CD4-positive, CD25-positive, alpha-beta regulatory T cell (primary cell): ENCODE measurements around the gene PCDHA6. TPM values are rescaled to one million over a fixed set of nuclear protein-coding genes. Genes with fewer than 3 reads are reported as not detected.

Source experiments
- ATAC-seq, 2 donors: fragments of 150-1000 bp; cut with Tn5 transposase; one replicate each; pipeline ENCODE4 v1.10.0; 2021; ENCODE audit warnings: low read depth in 2 of 2, moderate number of reproducible peaks in 2 of 2, moderate library complexity in 1 of 2
- DNase-seq, 3 donors: peaks; one replicate each; pipeline versions ENCODE4 v3.0.0 to v3.0.0-alpha.2; 2012 to 2022; ENCODE audit warnings: mixed read lengths in 1 of 3
- H3K27ac ChIP-seq: one replicate; pipeline ENCODE4 v1.7.0; 2013; ENCODE audit warnings: mild to moderate bottlenecking, low read length; ENCODE audit not compliant: insufficient read depth, poor library complexity, severe bottlenecking
- H3K27me3 ChIP-seq: one replicate; pipeline ENCODE4 v1.7.0; 2013; ENCODE audit warnings: low read length; ENCODE audit not compliant: control insufficient read depth, insufficient read depth
- H3K36me3 ChIP-seq: one replicate; pipeline ENCODE4 v1.7.0; 2013; ENCODE audit warnings: mild to moderate bottlenecking, low read length, moderate library complexity; ENCODE audit not compliant: control insufficient read depth, insufficient read depth
- H3K4me1 ChIP-seq: 2 replicates; pipeline ENCODE4 v1.7.0; 2013; ENCODE audit warnings: mild to moderate bottlenecking, low read length; ENCODE audit not compliant: insufficient read depth, control insufficient read depth, poor library complexity, severe bottlenecking
- H3K4me3 ChIP-seq: one replicate; pipeline ENCODE4 v1.7.0; 2013; ENCODE audit warnings: low read depth, mild to moderate bottlenecking, low read length, moderate library complexity
- H3K9me3 ChIP-seq, 2 experiments: 1 replicate in 1 of 2; 2 replicates in 1 of 2; pipeline ENCODE4 v1.7.0; 2013; ENCODE audit warnings: low read length in 2 of 2, mild to moderate bottlenecking in 1 of 2, moderate library complexity in 1 of 2; ENCODE audit not compliant: control insufficient read depth in 2 of 2
- H3K27ac Mint-ChIP-seq, 3 donors: one replicate each; pipeline ENCODE4 v1.8.0; 2020 to 2022; ENCODE audit warnings: mild to moderate bottlenecking in 3 of 3, mixed read lengths in 3 of 3, moderate library complexity in 2 of 3
- H3K27me3 Mint-ChIP-seq: one replicate; pipeline ENCODE4 v1.8.0; 2022; ENCODE audit warnings: mild to moderate bottlenecking, mixed read lengths
- H3K36me3 Mint-ChIP-seq: one replicate; pipeline ENCODE4 v1.8.0; 2020; ENCODE audit warnings: mixed read lengths
- H3K4me1 Mint-ChIP-seq, 4 donors: one replicate each; pipeline ENCODE4 v1.8.0; 2020 to 2022; ENCODE audit warnings: mixed read lengths in 4 of 4, mild to moderate bottlenecking in 1 of 4
- H3K4me3 Mint-ChIP-seq, 4 donors: one replicate each; pipeline ENCODE4 v1.8.0; 2020 to 2022; ENCODE audit warnings: mild to moderate bottlenecking in 4 of 4, mixed read lengths in 4 of 4, moderate library complexity in 3 of 4
- H3K9me3 Mint-ChIP-seq, 7 donors: one replicate each; pipeline ENCODE4 v1.8.0; 2020 to 2022; ENCODE audit warnings: mixed read lengths in 7 of 7, mild to moderate bottlenecking in 3 of 7, moderate library complexity in 2 of 7
- polyA plus RNA-seq, 4 donors: library from polyadenylated mRNA; unstranded; fragments of 300-500 nt; fragmentation: Illumina TruSeq; gene quantifications; one replicate each; pipeline ENCODE4 v1.2.3, GENCODE V29; 2021
- total RNA-seq: library from RNA; stranded (reverse); gene quantifications from one replicate; pipeline ENCODE4 v1.2.3, GENCODE V29; 2022

PCDHA6 gene
- total and polyA plus RNA-seq, 5 donors from 2014 or later = not detected

GRCh38 chr5:140857177-140857986 lies 29.6 kb downstream of the PCDHA6 start:
- no peak overlapping the region for H3K4me3 Mint-ChIP-seq
- H3K27me3 Mint-ChIP-seq = no peaks in the 10 kb centered on the region
- no peaks in the 10 kb centered on the region for H3K36me3 Mint-ChIP-seq
- H3K4me1 Mint-ChIP-seq = no peaks in the 10 kb centered on the region
- ATAC-seq (no peak), DNase-seq (no peak)
- Histone ChIP-seq H3K4me3 (no peak overlapping the region), H3K36me3 (no peaks in the 10 kb centered on the region), H3K27ac (no peak overlapping the region), H3K4me1 (no peaks in the 10 kb centered on the region), H3K9me3 (peaks cover 11% of the 10 kb centered on the region in 2 experiments), H3K27me3 (no peaks in the 10 kb centered on the region)
- H3K9me3 Mint-ChIP-seq = peaks cover 3 to 33% (median 6%) of the 10 kb centered on the region in 7 donors
- no peak overlapping the region for H3K27ac Mint-ChIP-seq

GRCh38 chr5:140857987-140858240 lies 30.2 kb downstream of the PCDHA6 start:
- H3K27me3 ChIP-seq = no peaks in the 10 kb centered on the region
- Mint-ChIP-seq H3K36me3 (no peaks in the 10 kb centered on the region), H3K4me1 (no peaks in the 10 kb centered on the region), H3K9me3 (peaks cover 3 to 33% (median 6%) of the 10 kb centered on the region in 7 donors), H3K27ac (no peak overlapping the region), H3K4me3 (no peak overlapping the region), H3K27me3 (no peaks in the 10 kb centered on the region)
- H3K27ac ChIP-seq = no peak overlapping the region
- H3K4me3 ChIP-seq = no peak overlapping the region
- H3K36me3 ChIP-seq = no peaks in the 10 kb centered on the region
- ATAC-seq (no peak), DNase-seq (no peak)
- peaks cover 11% of the 10 kb centered on the region in 2 experiments for H3K9me3 ChIP-seq
- no peaks in the 10 kb centered on the region for H3K4me1 ChIP-seq

GRCh38 chr5:140862441-140863295 lies 34.9 kb downstream of the PCDHA6 start:
- Mint-ChIP-seq H3K4me1 (no peaks in the 10 kb centered on the region), H3K36me3 (no peaks in the 10 kb centered on the region), H3K4me3 (no peak overlapping the region), H3K27me3 (no peaks in the 10 kb centered on the region), H3K9me3 (peaks cover 0 to 15% (median 6%) of the 10 kb centered on the region in 7 donors), H3K27ac (no peak overlapping the region)
- H3K4me1 ChIP-seq = no peaks in the 10 kb centered on the region
- peaks cover 0 to 4% of the 10 kb centered on the region in 2 experiments for H3K9me3 ChIP-seq
- no peaks in the 10 kb centered on the region for H3K36me3 ChIP-seq
- no peak overlapping the region for H3K27ac ChIP-seq
- H3K27me3 ChIP-seq = no peaks in the 10 kb centered on the region
- DNase-seq (no peak), ATAC-seq (no peak)
- no peak overlapping the region for H3K4me3 ChIP-seq

GRCh38 chr5:140868721-140869554 lies 41.2 kb downstream of the PCDHA6 start, which contains the start of gene PCDHA11:
Gene PCDHA11 (plus strand): TSS chr5:140868957. CDS start chr5:140869104, 147 bp downstream.
- no peak for ATAC-seq
- Histone ChIP-seq H3K4me1 (no peaks in the 10 kb centered on the region), H3K9me3 (peaks cover 0 to 8% of the 10 kb centered on the region in 2 experiments), H3K36me3 (no peaks in the 10 kb centered on the region), H3K4me3 (no peak within 1 kb of the TSS), H3K27ac (no peak within 1 kb of the TSS), H3K27me3 (peaks cover 2% of the 10 kb centered on the region)
- Mint-ChIP-seq H3K36me3 (no peaks in the 10 kb centered on the region), H3K4me1 (no peaks in the 10 kb centered on the region), H3K27ac (no peak within 1 kb of the TSS), H3K27me3 (peaks cover 6% of the 10 kb centered on the region), H3K9me3 (peaks cover 1 to 14% (median 4%) of the 10 kb centered on the region in 7 donors), H3K4me3 (no peak within 1 kb of the TSS)
- peak in 1 of 3 donors; percentile 8 for DNase-seq

- Mint-ChIP-seq H3K36me3 (no peaks in the 10 kb centered on the region), H3K9me3 (peaks cover 1 to 18% (median 6%) of the 10 kb centered on the region in 7 donors), H3K27ac (no peak overlapping the region), H3K4me1 (no peaks in the 10 kb centered on the region), H3K4me3 (no peak overlapping the region), H3K27me3 (peaks cover 6% of the 10 kb centered on the region)
- peaks cover 3 to 8% of the 10 kb centered on the region in 2 experiments for H3K9me3 ChIP-seq
- H3K36me3 ChIP-seq = no peaks in the 10 kb centered on the region
- H3K4me3 ChIP-seq = no peak overlapping the region
- H3K4me1 ChIP-seq = no peaks in the 10 kb centered on the region
- H3K27me3 ChIP-seq = peaks cover 5% of the 10 kb centered on the region
- ATAC-seq = no peak
- no peak overlapping the region for H3K27ac ChIP-seq
- no peak for DNase-seq
Observed at GRCh38 chr5:140869555-140869886, 41.8 kb downstream of the PCDHA6 start.

- Histone ChIP-seq H3K27ac (no peak overlapping the region), H3K4me3 (no peak overlapping the region), H3K4me1 (no peaks in the 10 kb centered on the region), H3K9me3 (peaks cover 8 to 13% of the 10 kb centered on the region in 2 experiments), H3K27me3 (peaks cover 5% of the 10 kb centered on the region), H3K36me3 (no peaks in the 10 kb centered on the region)
- H3K4me1 Mint-ChIP-seq = no peaks in the 10 kb centered on the region
- no peak for DNase-seq
- H3K4me3 Mint-ChIP-seq = no peak overlapping the region
- H3K27ac Mint-ChIP-seq = no peak overlapping the region
- ATAC-seq = no peak
- peaks cover 6% of the 10 kb centered on the region for H3K27me3 Mint-ChIP-seq
- H3K36me3 Mint-ChIP-seq = no peaks in the 10 kb centered on the region
- H3K9me3 Mint-ChIP-seq = peaks cover 1 to 26% (median 6%) of the 10 kb centered on the region in 7 donors
Observed at GRCh38 chr5:140870221-140871201, 42.8 kb downstream of the PCDHA6 start.
